Heart left ventricle (tissue), 16 donors: ENCODE measurements around the gene FZD1. TPM values are rescaled to one million over a fixed set of nuclear protein-coding genes. Genes with fewer than 3 reads are reported as not detected.

Experiments used
- ATAC-seq, 4 donors: fragments of 200-7000 bp; cut with Tn5 transposase; one replicate each; pipeline ENCODE4 v1.9.1; 2020 to 2022; ENCODE audit warnings: moderate library complexity in 4 of 4, mild to moderate bottlenecking in 3 of 4, moderate number of reproducible peaks in 1 of 4
- DNase-seq, 5 donors: peaks; one replicate each; pipeline ENCODE4 v3.0.0-alpha.2; 2020
- H3K27ac ChIP-seq, 12 donors: fragments of 200-600 bp; sonication (generic) in 4 of 12; one replicate each; pipeline versions ENCODE4 v1.5.0 to v1.8.0; 2016 to 2022; ENCODE audit warnings: mild to moderate bottlenecking in 2 of 12
- H3K27me3 ChIP-seq, 9 donors: fragments of 200-600 bp; sonication (generic) in 2 of 9; one replicate each; pipeline versions ENCODE4 v1.5.1 to v1.8.0; 2016 to 2022; ENCODE audit warnings: mild to moderate bottlenecking in 3 of 9
- H3K36me3 ChIP-seq, 9 donors: fragments of 200-600 bp; sonication (generic) in 2 of 9; one replicate each; pipeline versions ENCODE4 v1.5.0 to v1.8.0; 2018 to 2022; ENCODE audit warnings: mild to moderate bottlenecking in 2 of 9
- H3K4me1 ChIP-seq, 12 donors: fragments of 200-600 bp; sonication (generic) in 4 of 12; one replicate each; pipeline versions ENCODE4 v1.5.0 to v1.8.0; 2016 to 2022; ENCODE audit warnings: mild to moderate bottlenecking in 3 of 12
- H3K4me3 ChIP-seq, 12 donors: fragments of 200-600 bp; sonication (generic) in 4 of 12; one replicate each; pipeline versions ENCODE4 v1.5.0 to v1.8.0; 2017 to 2022; ENCODE audit warnings: mild to moderate bottlenecking in 9 of 12, moderate library complexity in 4 of 12
- H3K9me3 ChIP-seq, 12 donors: fragments of 200-600 bp; sonication (generic) in 4 of 12; one replicate each; pipeline versions ENCODE4 v1.5.0 to v1.8.0; 2016 to 2022; ENCODE audit warnings: mild to moderate bottlenecking in 1 of 12
- CTCF ChIP-seq, 12 donors: fragments of 200-600 bp; sonication (generic) in 4 of 12; IDR thresholded peaks; one replicate each; pipeline versions ENCODE4 v1.5.0 to v1.8.0; 2018 to 2022; ENCODE audit warnings: antibody characterized with exemption in 12 of 12, mild to moderate bottlenecking in 5 of 12
- POLR2A ChIP-seq, 2 donors: fragments of 450-650 bp; IDR thresholded peaks; one replicate each; pipeline ENCODE4 v1.6.1; 2017; ENCODE audit warnings: antibody characterized with exemption in 2 of 2, mild to moderate bottlenecking in 2 of 2, moderate library complexity in 2 of 2
- WGBS, 4 donors: extraction: QIAGEN DNeasy Blood & Tissue Kit in 2 of 4; methylation state at CpG; one replicate each; pipeline versions ENCODE4 v1.1.5 to v1.1.7; 2013 to 2018; 5-methylcytosine and 5-hydroxymethylcytosine counted together
- intact Hi-C, 10 donors: fragments of 100-400 bp; cut with DNase I; formaldehyde crosslinking; loops; one replicate each; pipeline versions ENCODE4 v1.11.1 to v1.14.2; 2022
- polyA plus RNA-seq, 2 donors: library from polyadenylated mRNA; stranded (reverse); fragments of 200-250 nt; gene quantifications; one replicate each; pipeline ENCODE4 v1.2.3, GENCODE V29; 2013
- total RNA-seq, 9 donors: library from RNA; depleted of rRNA in 2 of 9; stranded (reverse); fragments of >200 nt in 2 of 9; fragmentation: NEBNext Ultra II Directional in 3 of 9; extraction: Animal tissue kit (Norgen Biotek cat#: 25700) in 3 of 9; gene quantifications; one replicate each; pipeline versions ENCODE4 v1.1.0 to v1.2.4, GENCODE V29; 2016 to 2023
- donor health status: ischemic (EF 13 %, LVEDD 7.1; RV severe dilation, severe dysfunction).
- donor health status: healthy with polysubstance abuse.
- donor health status: DM: no; HTN: yes; CAD: no.
- donor health status: DM: no; HTN: no; CAD: no.
- donor health status: ischemic (EF 25% LVEDD 6.9; RV normal size, moderate dysfunction).
- donor health status: ischemic (EF 25% LVEDD 5.7; RV mildly dilated, moderate dysfunction).
- donor health status: healthy.
- donor health status: DM: yes; HTN: yes; CAD: no.
- donor health status: ischemic (EF 35%, LVEDD 5.7; RV mildly dilated, moderate dysfunction).
- donor health status: nonischemic (EF 11% LVEDD 7.7; RV severe dilation, severe dysfunction).
- donor health status: DM: yes; HTN: yes; CAD: no.
- donor health status: PGD.
- donor health status: ischemic (EF 29% LVEDD 5.4; RV normal size, mild dysfunction).
- donor health status: nonischemic (EF 23%, LVEDD 6.1; RV moderate dilation, normal function).

FZD1 gene
- total and polyA plus RNA-seq, 11 donors = 4.7 to 29.8 (median 16.5) TPM

- Histone ChIP-seq H3K4me3 (no peak overlapping the region), H3K9me3 (no peaks in the 10 kb centered on the region), H3K4me1 (no peaks in the 10 kb centered on the region), H3K36me3 (no peaks in the 10 kb centered on the region), H3K27me3 (no peaks in the 10 kb centered on the region), H3K27ac (no peak overlapping the region)
- no peak for DNase-seq
- intact Hi-C loops = loop anchor here in 5 of 10 donors (10.0 kb wide), 2 partner anchors 355 to 505 kb away; no protein-coding TSS in a partner anchor
- ATAC-seq = no peak
- WGBS, 4 donors = 63 to 73% (median 69%) methylated on average over 1 of the region's 1 CpG
- TF ChIP-seq CTCF (IDR thresholded peaks at IDR 0.05) = no peak
- no peak for TF ChIP-seq POLR2A (IDR thresholded peaks at IDR 0.05)
These were observed 16.0 kb downstream of the FZD1 start for GRCh38 chr7:91280185-91280584.

GRCh38 chr7:91280604-91281003 lies 16.4 kb downstream of the FZD1 start:
- no peak for ATAC-seq
- Histone ChIP-seq H3K36me3 (no peaks in the 10 kb centered on the region), H3K27me3 (no peaks in the 10 kb centered on the region), H3K9me3 (no peaks in the 10 kb centered on the region), H3K27ac (no peak overlapping the region), H3K4me1 (no peaks in the 10 kb centered on the region), H3K4me3 (no peak overlapping the region)
- 75 to 92% (median 88%) methylated on average over 1 of the region's 1 CpG for whole genome bisulfite sequencing, 4 donors
- DNase-seq = no peak
- TF ChIP-seq CTCF (IDR thresholded peaks at IDR 0.05) (no peak), POLR2A (IDR thresholded peaks at IDR 0.05) (no peak)
- intact Hi-C loops = loop anchor here in 5 of 10 donors (10.0 kb wide), 2 partner anchors 354 to 504 kb away; no protein-coding TSS in a partner anchor

GRCh38 chr7:91285696-91286355 lies 21.6 kb downstream of the FZD1 start:
- Histone ChIP-seq H3K4me3 (no peak overlapping the region), H3K36me3 (no peaks in the 10 kb centered on the region), H3K4me1 (peaks cover 0 to 5% (median 0%) of the 10 kb centered on the region in 12 donors), H3K9me3 (no peaks in the 10 kb centered on the region), H3K27me3 (no peaks in the 10 kb centered on the region), H3K27ac (no peak overlapping the region)
- WGBS, 4 donors = 79 to 86% (median 81%) methylated on average over 7 of the region's 7 CpGs
- intact Hi-C loops = loop anchor here in 8 of 10 donors (5.0 to 10.0 kb wide), 4 partner anchors 346 to 499 kb away; no protein-coding TSS in a partner anchor
- no peak for ATAC-seq
- no peak for TF ChIP-seq CTCF (IDR thresholded peaks at IDR 0.05)
- TF ChIP-seq POLR2A (IDR thresholded peaks at IDR 0.05) = no peak
- DNase-seq = no peak

GRCh38 chr7:91286432-91286831 lies 22.2 kb downstream of the FZD1 start:
- Histone ChIP-seq H3K27me3 (peaks cover 0 to 3% (median 0%) of the 10 kb centered on the region in 9 donors), H3K36me3 (no peaks in the 10 kb centered on the region), H3K27ac (no peak overlapping the region), H3K4me1 (peaks cover 0 to 5% (median 0%) of the 10 kb centered on the region in 12 donors), H3K4me3 (no peak overlapping the region), H3K9me3 (no peaks in the 10 kb centered on the region)
- intact Hi-C loops = loop anchor here in 8 of 10 donors (5.0 to 10.0 kb wide), 4 partner anchors 346 to 498 kb away; no protein-coding TSS in a partner anchor
- DNase-seq = no peak
- 87 to 91% (median 89%) methylated on average over 6 of the region's 6 CpGs for WGBS, 4 donors
- no peak for TF ChIP-seq POLR2A (IDR thresholded peaks at IDR 0.05)
- TF ChIP-seq CTCF (IDR thresholded peaks at IDR 0.05) = no peak
- no peak for ATAC-seq
